GM12878 (cell line): ENCODE results near the gene HSPBP1. TPM values are rescaled to one million over a fixed set of nuclear protein-coding genes. Genes with fewer than 3 reads are reported as not detected.
A peak's percentile ranks its signal among the peaks of the same experiment; 100 is the strongest.

ENCODE experiments used
- ATAC-seq: fragments of 200-7000 bp; cut with Tn5 transposase; 3 replicates; pipeline ENCODE4 v1.9.1; 2020; ENCODE audit warnings: mild to moderate bottlenecking, moderate library complexity
- BruUV-seq: library from RNA; stranded (reverse); fragments of 400-500 nt; replicated peaks from 2 replicates; lab custom pipeline; 2021; lab: Mats Ljungman, UMichigan
- CTCF ChIA-PET: fragments of 300-600 bp; sonication (Branson Sonifier 250); formaldehyde crosslinking; extraction: SDS; loops from one replicate; lab custom pipeline; 2021; ENCODE audit warnings: inconsistent platforms; lab: Yijun Ruan, JAX
- POLR2A ChIA-PET: fragments of 350-600 bp; formaldehyde crosslinking; extraction: SDS; loops from one replicate; lab custom pipeline; 2021; ENCODE audit warnings: inconsistent platforms; lab: Charles Lee
- RAD21 ChIA-PET: fragments of 300-600 bp; sonication (Branson Sonifier 250); formaldehyde crosslinking; loops from one replicate; lab custom pipeline; 2023; ENCODE audit warnings: antibody characterized with exemption; ENCODE audit not compliant: unreplicated experiment; lab: Charles Lee
- SMC1A ChIA-PET: fragments of 300-600 bp; sonication (Branson Sonifier 250); formaldehyde crosslinking; loops from one replicate; lab custom pipeline; 2023; ENCODE audit not compliant: unreplicated experiment, uncharacterized antibody; lab: Charles Lee
- DNase-seq: peaks from one replicate; pipeline ENCODE4 v3.0.0-alpha.2; 2011; ENCODE audit warnings: low read depth, low spot score
- FAIRE-seq: peaks from 3 replicates; lab custom pipeline; 2011; peaks lifted over from hg19 to GRCh38; lab: Jason Lieb, UNC
- H2AFZ ChIP-seq: 2 replicates; pipeline ENCODE4 v1.6.0; 2011; ENCODE audit warnings: low read depth, low read length, control low read depth; ENCODE audit not compliant: control insufficient read depth
- H3K27ac ChIP-seq: 2 replicates; pipeline ENCODE4 v1.5.1; 2011; ENCODE audit warnings: control low read depth; ENCODE audit not compliant: control insufficient read depth, insufficient read depth
- H3K27me3 ChIP-seq, 2 experiments: replicated peaks in 1 of 2; 2 replicates each; pipeline versions ENCODE4 v1.6.0 to v1.6.1; 2011; ENCODE audit warnings: low read length in 1 of 2; ENCODE audit not compliant: control insufficient read depth in 2 of 2, insufficient read depth in 2 of 2
- H3K36me3 ChIP-seq, 2 experiments: 2 replicates each; pipeline ENCODE4 v1.5.1; 2011; ENCODE audit warnings: low read length in 1 of 2; ENCODE audit not compliant: control insufficient read depth in 2 of 2, insufficient read depth in 2 of 2
- H3K4me1 ChIP-seq: 2 replicates; pipeline ENCODE4 v1.6.1; 2011; ENCODE audit warnings: mild to moderate bottlenecking, low read length, moderate library complexity, mixed read lengths; ENCODE audit not compliant: control insufficient read depth, insufficient read depth
- H3K4me2 ChIP-seq: 2 replicates; pipeline ENCODE4 v1.6.0; 2011; ENCODE audit warnings: control low read depth; ENCODE audit not compliant: control insufficient read depth, insufficient read depth
- H3K4me3 ChIP-seq: fragments of 200-600 bp; sonication (generic); 2 replicates; pipeline ENCODE4 v1.5.1; 2016
- H3K79me2 ChIP-seq: 2 replicates; pipeline ENCODE4 v1.6.0; 2011; ENCODE audit warnings: low read length; ENCODE audit not compliant: control insufficient read depth, insufficient read depth
- H3K9ac ChIP-seq: 2 replicates; pipeline ENCODE4 v1.8.0; 2011; ENCODE audit warnings: low read length, control low read depth, mixed read lengths; ENCODE audit not compliant: control insufficient read depth, insufficient read depth
- H3K9me3 ChIP-seq: replicated peaks from 3 replicates; pipeline ENCODE4 v1.5.1; 2011; ENCODE audit warnings: mild to moderate bottlenecking, low read length; ENCODE audit not compliant: control insufficient read depth, insufficient read depth
- H4K20me1 ChIP-seq: 2 replicates; pipeline ENCODE4 v1.6.0; 2011; ENCODE audit not compliant: control insufficient read depth, insufficient read depth
- BHLHE40 ChIP-seq, 2 experiments: fragments of 450-650 bp in 1 of 2; IDR thresholded peaks; 2 replicates each; pipeline ENCODE4 v1.6.1; 2011 to 2017; ENCODE audit warnings: low read depth in 2 of 2, borderline replicate concordance in 1 of 2, improper control_type of control experiment in 1 of 2, low read length in 1 of 2, mild to moderate bottlenecking in 1 of 2
- BMI1 ChIP-seq: fragments of 450-650 bp; IDR thresholded peaks from 2 replicates; pipeline ENCODE4 v1.6.1; 2016; ENCODE audit warnings: mild to moderate bottlenecking, moderate library complexity, borderline replicate concordance
- CREB1 ChIP-seq: IDR thresholded peaks from 2 replicates; pipeline ENCODE4 v1.6.1; 2012; ENCODE audit warnings: low read depth, mild to moderate bottlenecking, inconsistent platforms
- CREM ChIP-seq: IDR thresholded peaks from 2 replicates; pipeline ENCODE4 v1.6.1; 2014; ENCODE audit warnings: antibody characterized with exemption, low read depth
- HCFC1 ChIP-seq: fragments of 150-350 bp; IDR thresholded peaks from 2 replicates; pipeline ENCODE4 v1.6.1; 2014; ENCODE audit warnings: low read length
- IKZF1 ChIP-seq: fragments of 450-650 bp; conservative IDR thresholded peaks from 2 replicates; pipeline ENCODE4 v1.6.1; 2017; ENCODE audit warnings: antibody characterized with exemption, mild to moderate bottlenecking
- IKZF2 ChIP-seq, 2 experiments: fragments of 450-650 bp; IDR thresholded peaks; 2 replicates each; pipeline ENCODE4 v1.6.1; 2017; ENCODE audit warnings: mild to moderate bottlenecking in 2 of 2, moderate library complexity in 2 of 2
- IRF4 ChIP-seq: IDR thresholded peaks from 2 replicates; pipeline ENCODE4 v1.6.1; 2011; ENCODE audit warnings: low read depth, low read length
- KAT2A ChIP-seq: conservative IDR thresholded peaks from 2 replicates; pipeline ENCODE4 v1.6.1; 2011; ENCODE audit warnings: low read depth, low read length; ENCODE audit not compliant: control insufficient read depth
- KLF5 ChIP-seq: fragments of 450-650 bp; IDR thresholded peaks from 2 replicates; pipeline ENCODE4 v1.6.1; 2014; ENCODE audit warnings: mild to moderate bottlenecking; ENCODE audit not compliant: partially characterized antibody
- MEF2A ChIP-seq: IDR thresholded peaks from 2 replicates; pipeline ENCODE4 v1.6.1; 2011; ENCODE audit warnings: low read depth, mild to moderate bottlenecking, low read length, moderate library complexity; ENCODE audit not compliant: insufficient read depth
- MYC ChIP-seq: IDR thresholded peaks from 2 replicates; pipeline ENCODE4 v1.6.1; 2011; ENCODE audit warnings: mild to moderate bottlenecking, low read length, moderate library complexity, inconsistent platforms; ENCODE audit not compliant: insufficient read depth, insufficient replicate concordance, insufficient read length, severe bottlenecking
- NFYA ChIP-seq: IDR thresholded peaks from 2 replicates; pipeline ENCODE4 v1.6.1; 2011; ENCODE audit warnings: low read depth, mild to moderate bottlenecking, low read length, improper control_type of control experiment, borderline replicate concordance
- NR2C2 ChIP-seq: IDR thresholded peaks from 2 replicates; pipeline ENCODE4 v1.6.1; 2011; ENCODE audit warnings: borderline replicate concordance, low read depth; ENCODE audit not compliant: control insufficient read depth, insufficient read length
- POLR2A ChIP-seq: IDR thresholded peaks from 2 replicates; pipeline ENCODE4 v1.6.1; 2011; ENCODE audit warnings: low read depth, mild to moderate bottlenecking, low read length
- RAD51 ChIP-seq: fragments of 450-650 bp; IDR thresholded peaks from 2 replicates; pipeline ENCODE4 v1.6.1; 2016; ENCODE audit warnings: moderate library complexity, mild to moderate bottlenecking, inconsistent platforms
- SIX5 ChIP-seq: IDR thresholded peaks from 2 replicates; pipeline ENCODE4 v1.6.1; 2011; ENCODE audit warnings: mild to moderate bottlenecking, low read depth, low read length, moderate library complexity; ENCODE audit not compliant: severe bottlenecking
- STAT1 ChIP-seq: fragments of 450-650 bp; conservative IDR thresholded peaks from 2 replicates; pipeline ENCODE4 v1.6.1; 2014; ENCODE audit warnings: antibody characterized with exemption, mild to moderate bottlenecking
- TAF1 ChIP-seq: IDR thresholded peaks from 2 replicates; pipeline ENCODE4 v1.6.1; 2011; ENCODE audit warnings: mild to moderate bottlenecking, low read depth, low read length, borderline replicate concordance
- TARDBP ChIP-seq: IDR thresholded peaks from 2 replicates; pipeline ENCODE4 v1.6.1; 2016; ENCODE audit warnings: borderline replicate concordance
- YY1 ChIP-seq: IDR thresholded peaks from 2 replicates; pipeline ENCODE4 v1.6.1; 2011; ENCODE audit warnings: low read depth, mild to moderate bottlenecking, low read length
- ZNF274 ChIP-seq: IDR thresholded peaks from one replicate; pipeline ENCODE4 v1.8.0; 2011; ENCODE audit not compliant: insufficient read length, insufficient read depth
- WGBS: methylation state at CpG from one replicate; pipeline ENCODE4 v1.1.6; 2016; ENCODE audit warnings: low lambda C conversion rate; ENCODE audit not compliant: insufficient replicate concordance, insufficient coverage; ENCODE audit errors: missing lambda C conversion rate; 5-methylcytosine and 5-hydroxymethylcytosine counted together
- in situ Hi-C: fragments of 300-500 bp; cut with MboI; formaldehyde crosslinking; loops from 9 replicates; pipeline ENCODE4 v1.14.3; 2018; ENCODE audit warnings: mixed read lengths
- intact Hi-C: fragments of 100-400 bp; cut with micrococcal nuclease; formaldehyde crosslinking; loops from one replicate; pipeline ENCODE4 v1.14.2; 2022; ENCODE audit not compliant: unreplicated experiment
- polyA plus RNA-seq, 11 experiments: library from polyadenylated mRNA; depleted of rRNA in 4 of 11; unstranded in 6 of 11; stranded (reverse) in 5 of 11; fragments of >200 nt; fragmentation: Nextera tagmentation in 4 of 11; fragmentation: Illumina TruSeq in 1 of 11; extraction: Ambion mirVana in 4 of 11; extraction: Trizol in 1 of 11; gene quantifications; 1 replicate in 1 of 11; 2 replicates in 10 of 11; pipeline versions ENCODE4 v1.2.1 to v1.2.3, GENCODE V29; 2011 to 2016; ENCODE audit warnings: inconsistent platforms in 2 of 11, missing spikeins in 2 of 11, low read depth in 1 of 11
- total RNA-seq, 4 experiments: library from RNA; depleted of rRNA in 3 of 4; stranded (reverse); fragments of >200 nt in 3 of 4; fragmentation: Illumina TruSeq in 1 of 4; extraction: Trizol in 1 of 4; gene quantifications; 2 replicates each; pipeline versions ENCODE4 v1.2.1 to v1.2.3, GENCODE V29; 2013 to 2021
- TF ChIP-seq, protein P1 (sequence below): fragments of 450-650 bp; IDR thresholded peaks from 2 replicates; pipeline ENCODE4 v1.6.1; 2017; ENCODE audit warnings: mild to moderate bottlenecking

Gene HSPBP1
- total and polyA plus RNA-seq, 10 of the 15 experiments (the other 5 are each of a cell fraction or from before 2014, with no cell fraction given) = 0.18 to 83.3 (median 23.0) TPM

DNA sequence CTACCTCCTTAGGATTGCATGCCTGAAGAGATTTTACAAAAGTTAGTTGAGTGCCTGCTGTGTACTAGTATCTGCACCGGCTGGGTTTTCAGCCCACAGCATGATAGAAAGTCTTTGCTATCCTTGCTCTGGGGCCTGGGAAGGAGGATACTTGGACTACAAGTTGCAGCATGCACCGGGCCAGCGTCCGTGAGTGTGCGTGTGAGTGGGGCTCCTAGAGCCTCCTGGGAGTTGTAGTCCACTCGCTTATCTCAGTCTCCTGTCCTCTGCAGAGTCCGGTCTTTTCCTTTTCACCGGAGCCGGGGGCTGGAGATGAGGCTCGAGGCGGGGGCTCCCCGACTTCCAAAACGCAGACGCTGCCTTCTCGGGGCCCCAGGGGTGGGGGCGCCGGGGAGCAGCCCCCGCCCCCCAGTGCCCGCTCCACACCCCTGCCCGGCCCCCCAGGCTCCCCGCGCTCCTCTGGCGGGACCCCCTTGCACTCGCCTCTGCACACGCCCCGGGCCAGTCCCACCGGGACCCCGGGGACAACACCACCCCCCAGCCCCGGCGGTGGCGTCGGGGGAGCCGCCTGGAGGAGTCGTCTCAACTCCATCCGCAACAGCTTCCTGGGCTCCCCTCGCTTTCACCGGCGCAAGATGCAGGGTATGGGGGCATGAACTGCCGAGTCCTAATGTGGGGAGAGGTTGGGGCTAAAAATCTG lies 24.5 kb upstream of the HSPBP1 start:
- no peak for DNase-seq
- no peak overlapping the region for H3K9ac ChIP-seq
- peaks cover 3% of the 10 kb centered on the region; the same call in 1 of the 2 replicates for H3K4me1 ChIP-seq
- RAD21 ChIA-PET = no interaction called here
- no peaks in the 10 kb centered on the region; the same call in 1 of the 2 replicates for H4K20me1 ChIP-seq
- ATAC-seq = peak; percentile 68
- no peaks in the 10 kb centered on the region for H3K79me2 ChIP-seq
- TF ChIP-seq BHLHE40 (IDR thresholded peaks at IDR 0.05; ENCODE audit: borderline replicate concordance in 1 of 2, low read depth in 2 of 2, low read length in 1 of 2) = no peak
- no peak for TF ChIP-seq IRF4
- peak; percentile 53; the same call in 1 of the 2 replicates for TF ChIP-seq CREB1
- TF ChIP-seq KLF5 = no peak
- TF ChIP-seq NR2C2 = no peak
- no peak for TF ChIP-seq MYC
- peak; percentile 52 for TF ChIP-seq IKZF1
- TF ChIP-seq STAT1 = no peak
- no peak for TF ChIP-seq POLR2A
- TF ChIP-seq HCFC1 = peak; percentile 87
- no peak for TF ChIP-seq TAF1
- TF ChIP-seq SIX5 = peak; percentile 88
- TF ChIP-seq BMI1 = no peak
- no peak for TF ChIP-seq ZNF274
- peak; percentile 79; the same call in 1 of the 2 replicates for TF ChIP-seq TARDBP
- TF ChIP-seq YY1 = 0 out of 2 replicates have a peak, but pooled peaks have one; percentile 19
- TF ChIP-seq NFYA = no peak
- TF ChIP-seq KAT2A = no peak
- no peak for TF ChIP-seq IKZF2 (IDR thresholded peaks at IDR 0.05)
- TF ChIP-seq CREM = peak; percentile 76
- no peak for TF ChIP-seq MEF2A
- no peak for TF ChIP-seq RAD51
- TF ChIP-seq, protein P1, sequence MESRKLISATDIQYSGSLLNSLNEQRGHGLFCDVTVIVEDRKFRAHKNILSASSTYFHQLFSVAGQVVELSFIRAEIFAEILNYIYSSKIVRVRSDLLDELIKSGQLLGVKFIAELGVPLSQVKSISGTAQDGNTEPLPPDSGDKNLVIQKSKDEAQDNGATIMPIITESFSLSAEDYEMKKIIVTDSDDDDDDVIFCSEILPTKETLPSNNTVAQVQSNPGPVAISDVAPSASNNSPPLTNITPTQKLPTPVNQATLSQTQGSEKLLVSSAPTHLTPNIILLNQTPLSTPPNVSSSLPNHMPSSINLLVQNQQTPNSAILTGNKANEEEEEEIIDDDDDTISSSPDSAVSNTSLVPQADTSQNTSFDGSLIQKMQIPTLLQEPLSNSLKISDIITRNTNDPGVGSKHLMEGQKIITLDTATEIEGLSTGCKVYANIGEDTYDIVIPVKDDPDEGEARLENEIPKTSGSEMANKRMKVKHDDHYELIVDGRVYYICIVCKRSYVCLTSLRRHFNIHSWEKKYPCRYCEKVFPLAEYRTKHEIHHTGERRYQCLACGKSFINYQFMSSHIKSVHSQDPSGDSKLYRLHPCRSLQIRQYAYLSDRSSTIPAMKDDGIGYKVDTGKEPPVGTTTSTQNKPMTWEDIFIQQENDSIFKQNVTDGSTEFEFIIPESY = peak; percentile 81
- intact Hi-C loops (loop anchor here (5.0 kb wide), 1 partner anchor 78 kb away; the partner anchor contains the start of gene TMEM238), in situ Hi-C loops (no loop called here)
- no peaks in the 10 kb centered on the region for H3K36me3 ChIP-seq
- CTCF ChIA-PET = interaction anchor here (3.6 kb wide), 1 partner anchor 200 kb away, joined by 20 read pairs; no protein-coding TSS in a partner anchor
- FAIRE-seq = no peak
- no peak overlapping the region for H3K4me3 ChIP-seq
- SMC1A ChIA-PET = no interaction called here
- H3K27ac ChIP-seq = no peak overlapping the region
- no peaks in the 10 kb centered on the region for H3K27me3 ChIP-seq
- BruUV-seq = no TSS peak
- H2AFZ ChIP-seq = no peak overlapping the region
- no peak overlapping the region for H3K4me2 ChIP-seq
- POLR2A ChIA-PET = no interaction called here
- no peaks in the 10 kb centered on the region for H3K9me3 ChIP-seq
- WGBS = 76% methylated on average over 23 of the region's 39 CpGs
